ENCODE results near the gene ATP6AP2. TPM values are rescaled to one million over a fixed set of nuclear protein-coding genes. Genes with fewer than 3 reads are reported as not detected.

ATP6AP2 gene
- total and polyA plus RNA-seq, 2 experiments from 2014 or later, result 131 to 158 TPM

DNA sequence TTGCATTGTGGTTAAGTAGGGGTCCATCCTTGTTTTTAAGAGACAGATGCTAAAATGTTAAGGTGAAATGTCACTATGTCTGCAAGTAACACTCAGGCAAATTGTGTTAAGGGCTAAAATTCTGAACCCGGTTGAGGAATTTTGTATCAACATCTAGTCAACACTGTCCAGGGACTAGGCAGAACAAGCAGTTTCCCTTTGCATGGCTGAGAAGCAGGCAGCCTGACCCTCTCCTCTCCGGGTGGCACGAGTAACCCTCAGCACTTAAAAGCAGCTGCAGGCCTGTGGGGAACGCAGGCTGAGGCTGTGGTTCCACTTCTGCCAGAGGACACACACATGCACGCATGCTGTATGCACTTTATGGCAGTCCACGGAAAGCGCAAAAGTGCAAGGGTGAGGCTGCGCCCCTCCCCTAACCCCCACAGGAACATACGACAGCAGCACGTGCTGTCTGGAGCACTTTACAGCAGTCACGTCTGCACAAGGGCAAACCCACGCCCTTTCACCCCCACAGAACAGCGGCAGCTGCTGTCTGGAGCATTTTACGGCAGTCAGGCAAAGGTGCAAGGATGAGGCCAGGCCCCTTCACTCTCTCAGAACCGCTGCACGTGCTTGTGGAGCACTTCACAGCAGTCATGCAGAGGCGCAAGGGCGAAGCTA is 41.8 kb downstream of the ATP6AP2 start:
- H3K4me3 ChIP-seq, result no peak overlapping the region
- no peaks in the 10 kb centered on the region for H3K36me3 ChIP-seq (replicated peaks; ENCODE audit: insufficient read depth, low read depth)
- no peaks in the 10 kb centered on the region for H3K9me3 ChIP-seq (ENCODE audit: low read depth)
- no peak overlapping the region for H2AFZ ChIP-seq
- DNase-seq (ENCODE audit: low spot score), result no peak
- H3K4me1 ChIP-seq (ENCODE audit: insufficient read depth), result no peaks in the 10 kb centered on the region
- TF ChIP-seq EZH2phosphoT487 (IDR thresholded peaks at IDR 0.05; ENCODE audit: low read depth, severe bottlenecking, unreplicated experiment) (no peak), EZH2 (IDR thresholded peaks at IDR 0.05; ENCODE audit: borderline replicate concordance) (no peak)
- TF ChIP-seq, protein P1, sequence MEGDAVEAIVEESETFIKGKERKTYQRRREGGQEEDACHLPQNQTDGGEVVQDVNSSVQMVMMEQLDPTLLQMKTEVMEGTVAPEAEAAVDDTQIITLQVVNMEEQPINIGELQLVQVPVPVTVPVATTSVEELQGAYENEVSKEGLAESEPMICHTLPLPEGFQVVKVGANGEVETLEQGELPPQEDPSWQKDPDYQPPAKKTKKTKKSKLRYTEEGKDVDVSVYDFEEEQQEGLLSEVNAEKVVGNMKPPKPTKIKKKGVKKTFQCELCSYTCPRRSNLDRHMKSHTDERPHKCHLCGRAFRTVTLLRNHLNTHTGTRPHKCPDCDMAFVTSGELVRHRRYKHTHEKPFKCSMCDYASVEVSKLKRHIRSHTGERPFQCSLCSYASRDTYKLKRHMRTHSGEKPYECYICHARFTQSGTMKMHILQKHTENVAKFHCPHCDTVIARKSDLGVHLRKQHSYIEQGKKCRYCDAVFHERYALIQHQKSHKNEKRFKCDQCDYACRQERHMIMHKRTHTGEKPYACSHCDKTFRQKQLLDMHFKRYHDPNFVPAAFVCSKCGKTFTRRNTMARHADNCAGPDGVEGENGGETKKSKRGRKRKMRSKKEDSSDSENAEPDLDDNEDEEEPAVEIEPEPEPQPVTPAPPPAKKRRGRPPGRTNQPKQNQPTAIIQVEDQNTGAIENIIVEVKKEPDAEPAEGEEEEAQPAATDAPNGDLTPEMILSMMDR (IDR thresholded peaks at IDR 0.05; ENCODE audit: poor library complexity), result no peak
- H3K79me2 ChIP-seq, result no peaks in the 10 kb centered on the region
- 78% methylated on average over 18 of the region's 18 CpGs for WGBS (ENCODE audit: low lambda C conversion rate, missing lambda C conversion rate)
- no peak overlapping the region for H3K27ac ChIP-seq
- no peaks in the 10 kb centered on the region for H4K20me1 ChIP-seq (ENCODE audit: insufficient read depth, poor library complexity, severe bottlenecking)
- no peak overlapping the region for H3K4me2 ChIP-seq
- no peaks in the 10 kb centered on the region for H3K9me2 ChIP-seq (replicated peaks; ENCODE audit: insufficient read depth)
- H3K27me3 ChIP-seq, result no peaks in the 10 kb centered on the region

DNA sequence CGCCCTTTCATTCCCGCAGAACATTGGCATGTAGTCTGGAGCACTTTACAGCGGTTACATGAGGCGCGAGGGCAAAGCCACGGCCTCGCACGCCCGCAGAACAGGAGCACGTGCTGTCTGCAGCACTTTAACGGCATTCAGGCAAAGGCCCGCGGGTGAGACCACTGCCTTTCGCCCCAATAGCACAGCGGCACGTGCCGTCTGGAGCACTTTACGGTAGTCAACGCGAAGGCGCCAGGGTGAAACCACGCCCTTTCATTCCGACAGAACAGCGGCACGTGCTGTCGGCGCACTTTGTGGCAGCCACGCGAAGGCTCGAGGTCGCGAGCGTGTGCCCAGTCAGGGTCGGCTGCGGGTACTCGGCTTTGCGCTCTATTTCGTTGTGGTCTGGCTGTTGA is 42.4 kb downstream of the ATP6AP2 start, which contains the start of gene MPC1L:
TSS of gene MPC1L (plus strand) at position 290 of the 398 bp plus-strand sequence. CDS start 138 bp downstream, outside the sequence.
- TF ChIP-seq, protein P1 (IDR thresholded peaks at IDR 0.05; ENCODE audit: poor library complexity), result no peak
- TF ChIP-seq EZH2phosphoT487 (IDR thresholded peaks at IDR 0.05; ENCODE audit: low read depth, severe bottlenecking, unreplicated experiment) (no peak), EZH2 (IDR thresholded peaks at IDR 0.05; ENCODE audit: borderline replicate concordance) (no peak)
- Histone ChIP-seq H3K27ac (no peak within 1 kb of the TSS), H3K36me3 (replicated peaks; ENCODE audit: insufficient read depth, low read depth) (no peaks in the 10 kb centered on the region), H3K9me3 (ENCODE audit: low read depth) (no peaks in the 10 kb centered on the region), H3K9me2 (replicated peaks; ENCODE audit: insufficient read depth) (no peaks in the 10 kb centered on the region), H3K79me2 (no peaks in the 10 kb centered on the region), H2AFZ (no peak within 1 kb of the TSS), H4K20me1 (ENCODE audit: insufficient read depth, poor library complexity, severe bottlenecking) (no peaks in the 10 kb centered on the region), H3K27me3 (no peaks in the 10 kb centered on the region), H3K4me2 (no peak within 1 kb of the TSS), H3K4me3 (no peak within 1 kb of the TSS), H3K4me1 (ENCODE audit: insufficient read depth) (no peaks in the 10 kb centered on the region)
- WGBS (ENCODE audit: low lambda C conversion rate, missing lambda C conversion rate), result 95% methylated on average over 38 of the region's 38 CpGs
- no peak for DNase-seq (ENCODE audit: low spot score)

DNA sequence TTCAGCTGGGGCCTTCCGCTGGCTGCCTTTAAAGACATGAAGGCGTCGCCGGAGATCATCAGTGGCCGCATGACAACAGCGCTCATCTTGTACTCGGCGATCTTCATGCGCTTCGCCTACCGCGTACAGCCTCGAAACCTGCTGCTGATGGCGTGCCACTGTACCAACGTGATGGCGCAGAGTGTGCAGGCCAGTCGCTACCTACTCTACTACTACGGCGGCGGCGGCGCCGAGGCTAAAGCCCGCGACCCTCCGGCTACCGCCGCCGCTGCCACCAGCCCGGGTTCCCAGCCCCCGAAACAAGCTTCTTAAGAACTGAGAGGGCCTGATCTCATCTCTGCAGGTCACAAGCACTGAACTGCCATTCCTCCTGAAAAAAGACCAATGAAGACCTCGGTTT is 42.9 kb downstream of the ATP6AP2 start:
- H2AFZ ChIP-seq, result no peak overlapping the region
- H3K9me2 ChIP-seq (replicated peaks; ENCODE audit: insufficient read depth), result no peaks in the 10 kb centered on the region
- H3K36me3 ChIP-seq (replicated peaks; ENCODE audit: insufficient read depth, low read depth), result no peaks in the 10 kb centered on the region
- no peaks in the 10 kb centered on the region for H3K79me2 ChIP-seq
- H3K27ac ChIP-seq, result no peak overlapping the region
- H3K4me2 ChIP-seq, result no peak overlapping the region
- WGBS (ENCODE audit: low lambda C conversion rate, missing lambda C conversion rate), result 96% methylated on average over 32 of the region's 32 CpGs
- no peaks in the 10 kb centered on the region for H4K20me1 ChIP-seq (ENCODE audit: insufficient read depth, poor library complexity, severe bottlenecking)
- no peaks in the 10 kb centered on the region for H3K27me3 ChIP-seq
- no peak for DNase-seq (ENCODE audit: low spot score)
- H3K4me3 ChIP-seq, result no peak overlapping the region
- TF ChIP-seq, protein P1 (IDR thresholded peaks at IDR 0.05; ENCODE audit: poor library complexity), result no peak
- no peak for TF ChIP-seq EZH2phosphoT487 (IDR thresholded peaks at IDR 0.05; ENCODE audit: low read depth, severe bottlenecking, unreplicated experiment)
- TF ChIP-seq EZH2 (IDR thresholded peaks at IDR 0.05; ENCODE audit: borderline replicate concordance), result no peak
- no peaks in the 10 kb centered on the region for H3K9me3 ChIP-seq (ENCODE audit: low read depth)
- no peaks in the 10 kb centered on the region for H3K4me1 ChIP-seq (ENCODE audit: insufficient read depth)
